ENCODE data around the gene REPIN1. TPM values are rescaled to one million over a fixed set of nuclear protein-coding genes. Genes with fewer than 3 reads are reported as not detected.

REPIN1 gene
- total RNA-seq, 1 donor from 2014 or later = 86.0 TPM

- TF ChIP-seq CTCF (IDR thresholded peaks at IDR 0.05) = no peak
- Histone ChIP-seq H3K36me3 (peaks cover 8% of the 10 kb centered on the region), H3K4me1 (peaks cover 27% of the 10 kb centered on the region), H3K27me3 (ENCODE audit: low read depth) (no peaks in the 10 kb centered on the region), H3K4me3 (no peak overlapping the region), H3K27ac (no peak overlapping the region), H3K9me3 (no peaks in the 10 kb centered on the region)
- ATAC-seq (no peak), DNase-seq (no peak)
- intact Hi-C loops (cut with DNase I) = no loop called here
These were observed 33.4 kb downstream of the REPIN1 start for GRCh38 chr7:150401861-150402631.

- ATAC-seq (no peak), DNase-seq (no peak)
- intact Hi-C loops (cut with DNase I) = no loop called here
- Histone ChIP-seq H3K36me3 (peaks cover 6% of the 10 kb centered on the region), H3K27me3 (ENCODE audit: low read depth) (no peaks in the 10 kb centered on the region), H3K4me3 (no peak overlapping the region), H3K27ac (no peak overlapping the region), H3K4me1 (peaks cover 29% of the 10 kb centered on the region), H3K9me3 (no peaks in the 10 kb centered on the region)
- no peak for TF ChIP-seq CTCF (IDR thresholded peaks at IDR 0.05)
These were observed 34.2 kb downstream of the REPIN1 start for GRCh38 chr7:150402671-150403321.

- DNase-seq (no peak), ATAC-seq (no peak)
- H3K36me3 ChIP-seq = no peaks in the 10 kb centered on the region
- H3K4me1 ChIP-seq = peaks cover 29% of the 10 kb centered on the region
- peak overlapping the region; percentile 88 for H3K4me3 ChIP-seq
- H3K27me3 ChIP-seq (ENCODE audit: low read depth) = no peaks in the 10 kb centered on the region
- peak overlapping the region; percentile 97 for H3K27ac ChIP-seq
- intact Hi-C loops (cut with DNase I) = no loop called here
- no peak for TF ChIP-seq CTCF (IDR thresholded peaks at IDR 0.05)
- no peaks in the 10 kb centered on the region for H3K9me3 ChIP-seq
These were observed 35.0 kb downstream of the REPIN1 start for GRCh38 chr7:150403376-150404171.

GRCh38 chr7:150404172-150404804 lies 35.7 kb downstream of the REPIN1 start:
- Histone ChIP-seq H3K27ac (peak overlapping the region; percentile 97), H3K36me3 (no peaks in the 10 kb centered on the region), H3K27me3 (ENCODE audit: low read depth) (no peaks in the 10 kb centered on the region), H3K9me3 (no peaks in the 10 kb centered on the region), H3K4me1 (peaks cover 29% of the 10 kb centered on the region), H3K4me3 (peak overlapping the region; percentile 88)
- ATAC-seq (peak in 1 of 2 donors; percentile 3), DNase-seq (no peak)
- intact Hi-C loops (cut with DNase I) = no loop called here
- TF ChIP-seq CTCF (IDR thresholded peaks at IDR 0.05) = no peak

All from lower lobe of right lung (tissue), 2 donors.